Fibroblast of mammary gland (primary cell): Measurements from ENCODE around the gene PMS1.

Experiments used
- DNase-seq: peaks from one replicate; pipeline ENCODE4 v3.0.0-alpha.2; 2010; ENCODE audit warnings: low read depth
- H3K4me3 ChIP-seq: 2 replicates; pipeline ENCODE4 v1.5.1; 2011; ENCODE audit warnings: low read depth, mild to moderate bottlenecking, low read length, moderate library complexity; ENCODE audit not compliant: control insufficient read depth
- CTCF ChIP-seq: conservative IDR thresholded peaks from 2 replicates; pipeline ENCODE4 v1.5.1; 2011; ENCODE audit warnings: low read depth, low read length, inconsistent platforms; ENCODE audit not compliant: control insufficient read depth, insufficient read depth

Gene PMS1

GRCh38 chr2:189794310-189794709, 10.1 kb downstream of the PMS1 start:
- H3K4me3 ChIP-seq, result no peak overlapping the region
- TF ChIP-seq CTCF, result no peak
- DNase-seq, result no peak

- DNase-seq, result no peak
- TF ChIP-seq CTCF, result no peak
- no peak overlapping the region for H3K4me3 ChIP-seq
Observed at GRCh38 chr2:189797902-189798301, 13.7 kb downstream of the PMS1 start.

GRCh38 chr2:189798312-189799029, 14.2 kb downstream of the PMS1 start:
- peak; percentile 67 for DNase-seq
- H3K4me3 ChIP-seq, result no peak overlapping the region
- peak; percentile 54 for TF ChIP-seq CTCF

- no peak for DNase-seq
- no peak overlapping the region for H3K4me3 ChIP-seq
- no peak for TF ChIP-seq CTCF
Observed at GRCh38 chr2:189799030-189799331, 14.7 kb downstream of the PMS1 start.

- no peak for TF ChIP-seq CTCF
- no peak overlapping the region for H3K4me3 ChIP-seq
- DNase-seq, result peak; percentile 84
Observed at GRCh38 chr2:189799531-189799930, 15.3 kb downstream of the PMS1 start.

- no peak overlapping the region for H3K4me3 ChIP-seq
- no peak for DNase-seq
- no peak for TF ChIP-seq CTCF
Observed at GRCh38 chr2:189802396-189802912, 18.2 kb downstream of the PMS1 start.
